ENCODE results near the gene SLC5A9. TPM values are rescaled to one million over a fixed set of nuclear protein-coding genes. Genes with fewer than 3 reads are reported as not detected.

SLC5A9 gene
- total and polyA plus RNA-seq, 2 donors (not counting 1 experiment from before 2014, with no cell fraction given): 0.07 TPM; not detected in 1

- ChIA-PET CTCF (no interaction called here), POLR2A (no interaction called here)
- no peaks in the 10 kb centered on the region for H3K4me1 Mint-ChIP-seq
- no peak overlapping the region for H3K4me3 ChIP-seq (ENCODE audit: control extremely low read depth in 1 of 5, extremely low read depth in 1 of 5, insufficient read depth in 1 of 5, low read depth in 2 of 5, low read length in 4 of 5)
- no peaks in the 10 kb centered on the region for H3K9me3 Mint-ChIP-seq (ENCODE audit: insufficient read depth)
- no peak for ATAC-seq (ENCODE audit: low read depth)
- no peak overlapping the region for H3K27ac ChIP-seq (ENCODE audit: low read length in 2 of 2)
- H3K9ac ChIP-seq (ENCODE audit: low read length): no peak overlapping the region
- no peaks in the 10 kb centered on the region for H3K9me3 ChIP-seq (ENCODE audit: control extremely low read depth in 1 of 3, control insufficient read depth in 2 of 3, insufficient read depth in 1 of 3, low read length in 2 of 3)
- no peak overlapping the region for H2AFZ ChIP-seq (ENCODE audit: insufficient read depth, low read depth, low read length, poor library complexity, severe bottlenecking)
- 57% methylated on average over 1 of the region's 1 CpG for WGBS (ENCODE audit: insufficient coverage)
- H4K20me1 ChIP-seq (ENCODE audit: control insufficient read depth, insufficient read depth, low read length, poor library complexity, severe bottlenecking): no peaks in the 10 kb centered on the region
- H3K27me3 Mint-ChIP-seq: peaks cover 19% of the 10 kb centered on the region
- DNase-seq: no peak
- H3K4me1 ChIP-seq (ENCODE audit: control insufficient read depth in 2 of 2, insufficient read depth in 2 of 2, low read length in 2 of 2): no peaks in the 10 kb centered on the region
- H3K27me3 ChIP-seq (replicated peaks in 1 of 4; ENCODE audit: control extremely low read depth in 1 of 4, control insufficient read depth in 3 of 4, insufficient read depth in 4 of 4, low read length in 3 of 4): peaks cover 0 to 2% (median 0%) of the 10 kb centered on the region in 4 experiments
- TF ChIP-seq EZH2 (IDR thresholded peaks at IDR 0.05; ENCODE audit: borderline replicate concordance, insufficient read depth, low read depth, low read length, poor library complexity, severe bottlenecking) (no peak), CTCF (IDR thresholded peaks at IDR 0.05) (no peak)
- no peak overlapping the region for H3K4me2 ChIP-seq (replicated peaks; ENCODE audit: low read depth, low read length, poor library complexity, severe bottlenecking)
- no peaks in the 10 kb centered on the region for H3K36me3 ChIP-seq (replicated peaks in 1 of 2; ENCODE audit: control extremely low read depth in 1 of 2, control insufficient read depth in 1 of 2, extremely low read depth in 1 of 2, insufficient read depth in 2 of 2, low read length in 1 of 2)
- H3K27ac Mint-ChIP-seq: no peak overlapping the region
- no peaks in the 10 kb centered on the region for H3K79me2 ChIP-seq (ENCODE audit: control insufficient read depth, insufficient read depth, low read length)
- H3K4me3 Mint-ChIP-seq: no peak overlapping the region
- intact Hi-C loops (cut with micrococcal nuclease): no loop called here
These were observed 7.3 kb upstream of the SLC5A9 start for GRCh38 chr1:48215222-48215621.

- ATAC-seq (ENCODE audit: low read depth): no peak
- H3K4me1 ChIP-seq (ENCODE audit: control insufficient read depth in 2 of 2, insufficient read depth in 2 of 2, low read length in 2 of 2): no peaks in the 10 kb centered on the region
- H2AFZ ChIP-seq (ENCODE audit: insufficient read depth, low read depth, low read length, poor library complexity, severe bottlenecking): no peak overlapping the region
- no peaks in the 10 kb centered on the region for H3K4me1 Mint-ChIP-seq
- H3K9ac ChIP-seq (ENCODE audit: low read length): no peak overlapping the region
- H3K9me3 ChIP-seq (ENCODE audit: control extremely low read depth in 1 of 3, control insufficient read depth in 2 of 3, insufficient read depth in 1 of 3, low read length in 2 of 3): no peaks in the 10 kb centered on the region
- no peak for DNase-seq
- no peak overlapping the region for H3K4me2 ChIP-seq (replicated peaks; ENCODE audit: low read depth, low read length, poor library complexity, severe bottlenecking)
- H3K36me3 ChIP-seq (replicated peaks in 1 of 2; ENCODE audit: control extremely low read depth in 1 of 2, control insufficient read depth in 1 of 2, extremely low read depth in 1 of 2, insufficient read depth in 2 of 2, low read length in 1 of 2): no peaks in the 10 kb centered on the region
- no peaks in the 10 kb centered on the region for H3K79me2 ChIP-seq (ENCODE audit: control insufficient read depth, insufficient read depth, low read length)
- no peak overlapping the region for H3K27ac ChIP-seq (ENCODE audit: low read length in 2 of 2)
- ChIA-PET CTCF (no interaction called here), POLR2A (no interaction called here)
- 100% methylated on average over 2 of the region's 2 CpGs for WGBS (ENCODE audit: insufficient coverage)
- peaks cover 0 to 2% (median 0%) of the 10 kb centered on the region in 4 experiments for H3K27me3 ChIP-seq (replicated peaks in 1 of 4; ENCODE audit: control extremely low read depth in 1 of 4, control insufficient read depth in 3 of 4, insufficient read depth in 4 of 4, low read length in 3 of 4)
- H3K9me3 Mint-ChIP-seq (ENCODE audit: insufficient read depth): no peaks in the 10 kb centered on the region
- no peak overlapping the region for H3K4me3 Mint-ChIP-seq
- H3K27ac Mint-ChIP-seq: no peak overlapping the region
- TF ChIP-seq CTCF (IDR thresholded peaks at IDR 0.05): no peak
- no peak for TF ChIP-seq EZH2 (IDR thresholded peaks at IDR 0.05; ENCODE audit: borderline replicate concordance, insufficient read depth, low read depth, low read length, poor library complexity, severe bottlenecking)
- H3K27me3 Mint-ChIP-seq: peaks cover 19% of the 10 kb centered on the region
- H3K4me3 ChIP-seq (ENCODE audit: control extremely low read depth in 1 of 5, extremely low read depth in 1 of 5, insufficient read depth in 1 of 5, low read depth in 2 of 5, low read length in 4 of 5): no peak overlapping the region
- no peaks in the 10 kb centered on the region for H4K20me1 ChIP-seq (ENCODE audit: control insufficient read depth, insufficient read depth, low read length, poor library complexity, severe bottlenecking)
- intact Hi-C loops (cut with micrococcal nuclease): no loop called here
These were observed 6.6 kb upstream of the SLC5A9 start for GRCh38 chr1:48215889-48216288.

Data from B cell (primary cell).